Stimulated activated CD4-positive, alpha-beta T cell treated with anti-CD3 and anti-CD28 coated beads, Interleukin-1b, Interleukin-23, amount 100 ng/mL, for 1 hour (primary cell): ENCODE data around the gene RRP7A.
"Not testable (repeated sequence)": the region's sequence is repeated elsewhere in the genome, so short reads cannot be mapped to it uniquely, and the experiment has no call there.

Source experiments
- DNase-seq, 2 donors: peaks; one replicate each; pipeline ENCODE4 v3.0.0-alpha.2; 2020; ENCODE audit warnings: low read depth in 2 of 2

The RRP7A gene

DNA sequence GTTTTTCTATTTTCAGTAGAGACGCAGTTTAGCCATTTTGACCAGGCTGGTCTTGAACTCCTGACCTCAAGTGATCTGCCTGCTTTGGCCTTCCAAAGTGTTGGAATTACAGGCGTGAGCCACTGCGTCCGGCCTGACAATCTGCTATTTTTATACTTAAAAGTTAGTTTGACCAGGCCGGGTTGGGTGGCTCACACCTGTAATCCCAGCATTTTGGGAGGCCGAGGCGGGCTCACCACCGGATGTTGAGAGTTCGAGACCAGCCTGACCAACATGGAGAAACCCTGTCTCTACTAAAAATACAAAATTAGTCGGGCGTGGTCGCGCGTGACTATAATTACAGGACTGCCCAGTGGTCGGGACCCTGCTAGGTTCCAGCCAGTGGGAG, 19.8 kb downstream of the RRP7A start:
- not testable (repeated sequence) for DNase-seq

DNA sequence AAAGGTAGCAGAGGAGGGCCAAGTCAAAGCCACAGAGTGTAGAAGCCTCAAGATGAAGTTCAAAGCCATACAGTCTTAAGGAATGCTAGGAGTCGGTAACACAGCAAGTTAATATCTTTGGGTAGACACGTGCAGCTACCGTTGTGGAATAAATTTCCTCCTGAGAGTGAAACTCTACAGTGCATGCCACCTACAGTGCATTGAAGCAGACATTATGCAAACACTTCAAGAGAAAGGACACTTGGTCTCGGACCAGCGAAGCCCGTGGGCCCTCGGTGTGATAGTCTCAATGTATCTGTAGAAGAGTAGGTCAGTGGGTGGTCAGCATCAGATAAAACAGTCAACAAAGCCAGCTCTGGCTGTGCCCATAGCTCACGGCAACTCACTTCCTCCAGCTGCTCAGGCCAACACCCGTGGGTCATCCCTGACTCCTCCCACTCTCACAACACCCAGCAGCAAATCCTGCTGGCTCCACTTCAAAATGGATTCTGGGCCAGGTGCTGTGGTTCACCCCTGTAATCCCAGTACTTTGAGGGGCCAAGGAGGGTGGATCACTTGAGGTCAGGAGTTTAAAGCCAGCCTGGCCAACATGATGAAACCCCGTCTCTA, 24.0 kb downstream of the RRP7A start:
- DNase-seq: not testable (repeated sequence)

DNA sequence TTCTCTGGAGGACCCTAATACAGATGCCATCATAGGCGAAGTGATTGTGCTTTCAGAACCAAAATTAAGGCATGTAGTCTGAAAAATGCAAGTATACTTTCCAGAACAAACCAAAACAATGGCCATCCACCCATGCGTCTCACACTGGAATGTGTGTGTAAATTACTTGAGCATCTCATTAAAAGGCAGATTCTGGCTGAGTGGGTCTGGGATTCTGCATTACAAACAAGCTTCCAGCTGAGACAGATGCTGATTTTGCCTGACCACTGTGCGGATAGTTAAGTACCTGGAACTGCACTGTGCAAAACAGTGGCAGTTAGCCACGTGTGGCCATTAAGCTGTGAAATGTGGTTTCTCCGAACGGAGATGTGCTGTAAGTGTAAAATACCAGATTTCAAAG, 26.2 kb downstream of the RRP7A start:
- no peak for DNase-seq

- DNase-seq: no peak
Measured at GRCh38 chr22:42492323-42492690, 27.3 kb downstream of the RRP7A start.

DNA sequence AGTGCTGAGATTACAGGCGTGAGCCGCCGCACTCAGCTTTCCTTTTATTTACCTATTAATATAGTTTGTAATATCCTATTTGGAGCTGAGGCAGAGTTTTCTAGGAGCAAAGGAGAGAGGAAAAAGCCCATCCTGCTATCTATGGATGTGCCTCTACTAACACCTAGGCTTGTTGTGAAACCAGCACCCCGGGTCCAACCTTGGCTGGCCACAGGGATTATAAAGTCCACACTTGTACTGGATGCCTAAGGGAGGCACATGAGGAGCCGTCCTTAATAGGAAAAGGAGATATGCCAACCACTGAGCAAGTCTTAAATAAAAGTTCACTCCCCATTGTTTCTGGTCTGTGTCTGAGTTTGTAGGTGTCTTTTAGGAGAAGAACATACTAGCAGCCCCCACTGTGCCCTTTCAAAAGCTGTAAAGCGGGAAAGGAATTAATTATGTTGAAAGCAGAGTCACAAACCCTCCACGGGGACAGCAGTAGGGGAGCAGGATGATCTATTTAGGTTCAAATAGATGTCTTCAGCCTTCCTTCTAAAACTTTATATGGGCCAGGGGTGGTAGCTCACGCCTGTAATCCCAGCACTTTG, 29.3 kb downstream of the RRP7A start:
- no peak for DNase-seq

- no peak for DNase-seq
Measured at GRCh38 chr22:42489000-42489399, 30.6 kb downstream of the RRP7A start.

DNA sequence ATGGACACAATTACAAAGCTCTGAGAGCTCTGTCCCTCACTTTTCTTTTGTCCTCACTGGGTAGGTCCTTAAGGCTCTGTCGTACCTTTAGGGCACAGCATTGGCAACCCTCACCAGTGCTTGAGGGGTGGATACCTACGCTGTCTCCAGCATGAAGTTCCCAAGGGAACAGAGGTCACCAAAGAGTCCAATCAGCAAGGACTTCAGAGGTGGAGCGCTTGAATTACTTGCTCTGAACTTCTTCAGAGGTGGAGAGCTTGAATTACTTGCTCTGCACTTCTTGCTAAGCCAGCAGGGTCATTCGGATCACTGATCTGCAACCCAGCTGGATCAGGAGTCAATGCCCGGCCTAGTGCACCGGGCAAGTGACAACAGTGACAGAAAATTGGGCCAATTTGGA, 35.1 kb downstream of the RRP7A start:
- DNase-seq: no peak

DNA sequence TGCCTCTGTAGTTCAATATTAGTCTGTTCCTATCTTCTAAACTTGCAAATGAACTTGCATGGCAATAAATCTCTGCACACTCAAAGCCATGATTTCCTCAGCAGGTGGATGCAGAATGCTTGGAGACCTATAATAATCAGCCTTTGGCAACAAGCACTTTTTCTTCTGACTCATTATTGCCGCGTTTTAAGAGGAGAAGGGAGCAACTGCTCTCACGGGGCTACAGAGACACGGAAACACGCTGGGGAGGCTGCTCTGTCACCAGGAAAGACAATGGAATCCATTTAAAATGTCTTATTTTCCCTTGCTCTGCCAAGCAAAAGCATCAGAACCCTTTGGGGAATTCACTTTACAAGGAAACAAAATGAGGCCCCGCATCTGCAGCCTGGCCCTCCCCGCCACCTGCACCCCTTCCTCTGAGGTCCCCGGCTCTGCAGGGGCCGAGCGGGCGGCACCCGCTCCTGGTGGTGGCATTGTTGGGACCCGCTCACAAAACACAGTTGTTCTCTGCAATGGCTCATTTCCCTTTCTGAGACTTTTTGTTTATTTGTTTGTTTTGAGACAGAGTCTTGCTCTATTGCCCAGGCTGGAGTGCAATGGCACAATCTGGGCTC, 35.9 kb downstream of the RRP7A start:
- DNase-seq: not testable (repeated sequence)

DNA sequence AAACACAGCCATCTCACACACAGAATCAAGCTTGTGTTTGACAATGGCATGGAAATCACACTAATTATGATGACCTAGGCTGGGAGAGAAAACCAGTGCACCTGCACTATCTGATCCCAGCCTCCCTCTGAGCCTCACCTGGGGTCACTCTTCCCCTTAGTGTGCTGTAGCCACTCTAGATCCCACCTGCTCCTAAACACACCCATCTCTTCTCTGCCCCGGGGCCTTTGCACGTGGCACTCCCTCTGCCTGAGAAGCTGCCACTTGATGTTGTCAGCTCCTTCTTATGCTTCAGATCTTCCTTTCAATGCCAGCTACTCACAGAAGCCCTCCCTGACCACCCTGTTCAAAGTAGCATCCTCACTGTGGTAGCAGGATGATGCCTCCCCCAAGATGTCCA, 44.5 kb downstream of the RRP7A start:
- DNase-seq: no peak

GRCh38 chr22:42473484-42474193, 46.0 kb downstream of the RRP7A start:
- DNase-seq: no peak

- DNase-seq: no peak
Measured at GRCh38 chr22:42472671-42473070, 46.9 kb downstream of the RRP7A start.

DNA sequence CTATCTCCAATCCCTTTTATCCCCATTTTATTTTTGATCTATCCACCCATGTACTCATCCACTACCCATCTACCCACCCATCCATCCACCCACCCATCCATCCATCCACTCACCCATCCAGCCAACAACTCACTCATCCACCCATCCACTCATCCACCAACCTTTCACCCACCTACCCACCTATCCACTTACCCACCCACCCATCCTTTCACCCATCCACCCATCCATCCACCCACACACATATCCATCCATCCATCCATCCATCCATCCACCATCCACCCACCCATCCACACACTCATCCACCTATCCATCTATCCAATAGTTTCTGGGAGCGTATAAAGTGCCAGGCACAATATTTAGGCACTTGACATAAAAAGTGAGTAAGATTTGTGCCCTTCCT, 48.2 kb downstream of the RRP7A start:
- DNase-seq: no peak

GRCh38 chr22:42470366-42471082, 49.1 kb downstream of the RRP7A start:
- no peak for DNase-seq

- no peak for DNase-seq
Measured at GRCh38 chr22:42468841-42469240, 50.8 kb downstream of the RRP7A start.

DNA sequence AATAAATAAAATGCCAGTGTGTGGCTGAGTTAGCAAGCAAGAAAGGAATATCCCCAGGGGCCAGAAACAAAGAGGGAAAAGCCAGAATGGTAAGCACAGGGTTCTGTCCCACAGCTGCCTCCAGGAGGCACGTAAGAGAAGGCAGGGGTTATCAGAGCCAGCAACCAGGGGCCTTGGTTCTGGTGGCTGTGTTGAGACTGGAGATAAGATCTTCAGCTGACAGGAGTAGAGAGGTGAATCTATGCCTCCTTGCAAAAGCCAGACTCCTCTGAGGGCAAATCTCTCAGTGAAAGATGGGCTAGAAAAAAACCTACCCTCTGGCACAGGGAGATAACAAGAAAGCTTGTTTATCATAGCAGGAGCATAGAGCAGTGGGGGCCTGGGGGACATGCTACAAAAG, 57.6 kb downstream of the RRP7A start:
- DNase-seq: no peak

DNA sequence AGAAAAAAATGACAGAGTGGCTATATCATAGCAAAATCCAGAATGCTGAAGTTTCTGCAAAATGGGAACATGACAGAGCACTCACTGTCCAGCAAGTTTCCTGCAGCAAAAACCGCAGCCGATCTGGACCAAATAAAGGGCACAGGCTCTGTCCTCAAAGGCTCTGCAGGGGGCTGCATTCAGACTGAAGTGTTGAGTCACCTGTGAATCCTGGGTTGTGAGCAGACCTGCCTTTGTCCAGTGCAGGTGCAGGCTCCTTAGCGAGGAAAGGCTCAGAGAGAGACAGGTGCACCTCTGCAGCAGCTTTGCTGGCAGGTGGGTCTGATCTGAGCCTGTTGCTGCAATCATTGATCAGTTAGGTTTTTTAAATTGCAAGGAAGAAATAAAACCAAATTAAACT, 58.1 kb downstream of the RRP7A start:
- no peak for DNase-seq
